IMR-90 (cell line): ENCODE measurements around the gene EIF2B4. TPM values are rescaled to one million over a fixed set of nuclear protein-coding genes. Genes with fewer than 3 reads are reported as not detected.

Experiments
- CEBPB ChIP-seq: IDR thresholded peaks from 2 replicates; pipeline ENCODE4 v1.6.1; 2012; ENCODE audit warnings: low read depth, low read length, improper control_type of control experiment
- MAFK ChIP-seq: IDR thresholded peaks from 2 replicates; pipeline ENCODE4 v1.6.1; 2012; ENCODE audit warnings: low read depth, low read length, improper control_type of control experiment
- NFE2L2 ChIP-seq: fragments of 150-350 bp; IDR thresholded peaks from 2 replicates; pipeline ENCODE4 v1.6.1; 2016; ENCODE audit warnings: low read depth, mild to moderate bottlenecking, low read length
- RCOR1 ChIP-seq: IDR thresholded peaks from 2 replicates; pipeline ENCODE4 v1.6.1; 2012; ENCODE audit warnings: mild to moderate bottlenecking, low read length, improper control_type of control experiment; ENCODE audit not compliant: insufficient replicate concordance
- polyA plus RNA-seq, 3 experiments: library from polyadenylated mRNA; depleted of rRNA; stranded (reverse); fragments of >200 nt; gene quantifications; 2 replicates each; pipeline ENCODE4 v1.2.3, GENCODE V29; 2012; ENCODE audit warnings: low replicate concordance in 1 of 3
- total RNA-seq: library from RNA; depleted of rRNA; stranded (reverse); fragments of >200 nt; gene quantifications from 2 replicates; pipeline ENCODE4 v1.2.3, GENCODE V29; 2012
- TF ChIP-seq, protein P1 (sequence below): fragments of 150-350 bp; IDR thresholded peaks from 2 replicates; pipeline ENCODE4 v1.6.1; 2016; ENCODE audit warnings: low read depth, mild to moderate bottlenecking, low read length, moderate library complexity, borderline replicate concordance

The EIF2B4 gene
- total and polyA plus RNA-seq, 2 of the 4 experiments (the other 2 are of a cell fraction) = 40.3 to 47.9 TPM

- TF ChIP-seq, protein P1, sequence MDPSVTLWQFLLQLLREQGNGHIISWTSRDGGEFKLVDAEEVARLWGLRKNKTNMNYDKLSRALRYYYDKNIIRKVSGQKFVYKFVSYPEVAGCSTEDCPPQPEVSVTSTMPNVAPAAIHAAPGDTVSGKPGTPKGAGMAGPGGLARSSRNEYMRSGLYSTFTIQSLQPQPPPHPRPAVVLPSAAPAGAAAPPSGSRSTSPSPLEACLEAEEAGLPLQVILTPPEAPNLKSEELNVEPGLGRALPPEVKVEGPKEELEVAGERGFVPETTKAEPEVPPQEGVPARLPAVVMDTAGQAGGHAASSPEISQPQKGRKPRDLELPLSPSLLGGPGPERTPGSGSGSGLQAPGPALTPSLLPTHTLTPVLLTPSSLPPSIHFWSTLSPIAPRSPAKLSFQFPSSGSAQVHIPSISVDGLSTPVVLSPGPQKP = no peak
- TF ChIP-seq NFE2L2 (no peak), MAFK (no peak), CEBPB (no peak), RCOR1 (no peak)
Observed at GRCh38 chr2:27376151-27376865, 6.2 kb upstream of the EIF2B4 start (continued).
